K562 (cell line): ENCODE measurements around the gene ATP10B. TPM values are rescaled to one million over a fixed set of nuclear protein-coding genes. Genes with fewer than 3 reads are reported as not detected.

Experiments used
- ATAC-seq: fragments of 200-7000 bp; cut with Tn5 transposase; 3 replicates; pipeline ENCODE4 v1.9.1; 2020; ENCODE audit warnings: moderate library complexity
- BruUV-seq: library from RNA; stranded (reverse); fragments of 400-500 nt; replicated peaks from 2 replicates; lab custom pipeline; 2021; lab: Mats Ljungman, UMichigan
- CTCF ChIA-PET: fragments of 300-600 bp; formaldehyde crosslinking; extraction: SDS; loops from one replicate; lab custom pipeline; 2021; ENCODE audit warnings: low intra/inter-chr PET ratio; lab: Yijun Ruan, JAX
- POLR2A ChIA-PET: fragments of 300-600, 350-650 bp; sonication (Branson Sonifier 250); formaldehyde crosslinking; extraction: SDS; loops from one replicate; lab custom pipeline; 2021; ENCODE audit warnings: antibody characterized with exemption, inconsistent platforms; lab: Yijun Ruan, JAX
- DNase-seq, 4 experiments: peaks; one replicate each; pipeline versions ENCODE4 v3.0.0 to v3.0.0-alpha.2; 2011 to 2018; ENCODE audit warnings: low spot score in 3 of 4, mixed read lengths in 3 of 4; ENCODE audit errors: extremely low read depth in 1 of 4
- FAIRE-seq: peaks from 2 replicates; lab custom pipeline; 2011; peaks lifted over from hg19 to GRCh38; lab: Jason Lieb, UNC
- H2AFZ ChIP-seq: 2 replicates; pipeline ENCODE4 v1.6.0; 2011; ENCODE audit warnings: low read depth, low read length, control low read depth, inconsistent platforms
- H3K27ac ChIP-seq: fragments of 200-600 bp; 3 replicates; pipeline ENCODE4 v1.8.0; 2011; ENCODE audit warnings: low read depth, mild to moderate bottlenecking, control low read depth, inconsistent platforms, low read length, moderate library complexity, mixed read lengths; ENCODE audit errors: extremely low read depth
- H3K27me3 ChIP-seq, 2 experiments: fragments of 300-600 bp in 1 of 2; 2 replicates in 1 of 2; 3 replicates in 1 of 2; pipeline versions ENCODE4 v1.6.0 to v1.8.0; 2011; ENCODE audit warnings: inconsistent platforms in 2 of 2, low read length in 2 of 2, mild to moderate bottlenecking in 1 of 2, mixed read lengths in 1 of 2, moderate library complexity in 1 of 2; ENCODE audit not compliant: control insufficient read depth in 2 of 2, insufficient read depth in 2 of 2
- H3K36me3 ChIP-seq: fragments of 300-600 bp; 3 replicates; pipeline ENCODE4 v1.8.0; 2011; ENCODE audit warnings: mild to moderate bottlenecking, low read length, inconsistent platforms; ENCODE audit not compliant: control insufficient read depth, insufficient read depth
- H3K4me1 ChIP-seq, 2 experiments: fragments of 200-600 bp in 1 of 2; replicated peaks in 1 of 2; 2 replicates in 1 of 2; 3 replicates in 1 of 2; pipeline versions ENCODE4 v1.5.1 to v1.8.0; 2011; ENCODE audit warnings: inconsistent platforms in 2 of 2, low read length in 2 of 2, mild to moderate bottlenecking in 1 of 2, mixed read lengths in 1 of 2, moderate library complexity in 1 of 2; ENCODE audit not compliant: control insufficient read depth in 2 of 2, insufficient read depth in 2 of 2
- H3K4me2 ChIP-seq: 2 replicates; pipeline ENCODE4 v1.6.1; 2011; ENCODE audit warnings: low read length, control low read depth, inconsistent platforms, mixed read lengths; ENCODE audit not compliant: insufficient read depth
- H3K4me3 ChIP-seq: fragments of 200-600 bp; sonication (generic), shearing (Covaris generic); 2 replicates; pipeline ENCODE4 v1.5.1; 2016; ENCODE audit warnings: control low read depth, inconsistent platforms
- H3K79me2 ChIP-seq: fragments of 200-600 bp; 3 replicates; pipeline ENCODE4 v1.8.0; 2011; ENCODE audit warnings: low read length, inconsistent platforms; ENCODE audit not compliant: control insufficient read depth, insufficient read depth
- H3K9ac ChIP-seq, 2 experiments: 2 replicates each; pipeline versions ENCODE4 v1.6.0 to v1.6.1; 2011; ENCODE audit warnings: low read depth in 2 of 2, low read length in 2 of 2, control low read depth in 1 of 2, inconsistent platforms in 1 of 2, mild to moderate bottlenecking in 1 of 2, mixed read lengths in 1 of 2; ENCODE audit not compliant: insufficient read depth in 1 of 2
- H3K9me1 ChIP-seq: one replicate; pipeline ENCODE4 v1.6.0; 2011; ENCODE audit warnings: inconsistent platforms, mild to moderate bottlenecking, low read length, moderate library complexity; ENCODE audit not compliant: control insufficient read depth, insufficient read depth
- H3K9me3 ChIP-seq: replicated peaks from 2 replicates; pipeline ENCODE4 v1.5.1; 2011; ENCODE audit warnings: low read depth, low read length, inconsistent platforms; ENCODE audit not compliant: control insufficient read depth, insufficient read depth
- H4K20me1 ChIP-seq: replicated peaks from 2 replicates; pipeline ENCODE4 v1.6.1; 2011; ENCODE audit warnings: low read length, inconsistent platforms, mixed read lengths; ENCODE audit not compliant: control insufficient read depth, insufficient read depth
- BRD9 ChIP-seq: fragments of 450-650 bp; IDR thresholded peaks from 2 replicates; pipeline ENCODE4 v1.6.1; 2018; ENCODE audit warnings: low read depth; ENCODE audit not compliant: partially characterized antibody
- CREBBP ChIP-seq: IDR thresholded peaks from one replicate; pipeline ENCODE4 v1.6.1; 2012; ENCODE audit warnings: low read depth, mild to moderate bottlenecking, control low read depth, inconsistent platforms, low read length
- FOXP1 ChIP-seq: sonication (generic); formaldehyde crosslinking; IDR thresholded peaks from 2 replicates; pipeline ENCODE4 v1.8.0; 2022; ENCODE audit warnings: mild to moderate bottlenecking, missing genetic modification reagents
- MYC ChIP-seq, 2 experiments: fragments of 250-450 bp in 1 of 2; sonication (Bioruptor Pico) in 1 of 2; IDR thresholded peaks; 2 replicates each; pipeline versions ENCODE4 v1.5.1 to v1.6.1; 2012 to 2021; ENCODE audit warnings: low read depth in 2 of 2, borderline replicate concordance in 1 of 2, improper control_type of control experiment in 1 of 2, low read length in 1 of 2, mild to moderate bottlenecking in 1 of 2, moderate library complexity in 1 of 2
- ZNF639 ChIP-seq, 2 experiments: fragments of 200-800 bp in 1 of 2; sonication (Bioruptor generic) in 1 of 2; sonication (generic) in 1 of 2; formaldehyde crosslinking in 1 of 2; IDR thresholded peaks in 1 of 2; conservative IDR thresholded peaks in 1 of 2; 2 replicates each; pipeline versions ENCODE4 v1.5.0 to v1.6.1; 2016 to 2020; ENCODE audit warnings: missing compliant biosample characterization in 1 of 2, missing genetic modification characterization in 1 of 2, missing genetic modification reagents in 1 of 2
- WGBS: fragments of 100-300 bp; shearing (Covaris generic); methylation state at CpG from one replicate; pipeline ENCODE4 v1.1.6; 2016; ENCODE audit warnings: low coverage, mixed read lengths; ENCODE audit not compliant: insufficient coverage; ENCODE audit errors: missing lambda C conversion rate; 5-methylcytosine and 5-hydroxymethylcytosine counted together
- in situ Hi-C: fragments of 300-500 bp; cut with MboI; formaldehyde crosslinking; loops from 4 replicates; pipeline ENCODE4 v1.15.0; 2018; ENCODE audit warnings: inconsistent platforms, mixed read lengths
- intact Hi-C: fragments of 100-400 bp; cut with micrococcal nuclease; formaldehyde crosslinking; loops from 2 replicates; pipeline ENCODE4 v1.14.2; 2022
- polyA plus RNA-seq, 8 experiments: library from polyadenylated mRNA; depleted of rRNA in 4 of 8; stranded (reverse) in 5 of 8; unstranded in 3 of 8; fragments of >200 nt; fragmentation: Nextera tagmentation in 2 of 8; fragmentation: Illumina TruSeq in 1 of 8; extraction: Ambion mirVana in 2 of 8; extraction: Trizol in 1 of 8; gene quantifications; 2 replicates each; pipeline versions ENCODE4 v1.2.1 to v1.2.3, GENCODE V29; 2011 to 2014; ENCODE audit warnings: inconsistent platforms in 1 of 8, missing spikeins in 1 of 8
- total RNA-seq, 7 experiments: library from RNA; depleted of rRNA in 6 of 7; stranded (reverse); fragments of >200 nt in 6 of 7; fragmentation: Illumina TruSeq in 2 of 7; extraction: Trizol in 2 of 7; gene quantifications; 2 replicates each; pipeline versions ENCODE4 v1.2.1 to v1.2.3, GENCODE V29; 2011 to 2021; ENCODE audit warnings: low replicate concordance in 1 of 7
- TF ChIP-seq, protein P1 (sequence below): sonication (generic); formaldehyde crosslinking; IDR thresholded peaks from 2 replicates; pipeline ENCODE4 v1.8.0; 2023; ENCODE audit warnings: missing genetic modification reagents, mild to moderate bottlenecking, borderline replicate concordance
- TF ChIP-seq, protein P2 (sequence below): sonication (generic); IDR thresholded peaks from 2 replicates; pipeline ENCODE4 v1.6.1; 2016
- TF ChIP-seq, protein P3 (sequence below): fragments of 450-650 bp; formaldehyde crosslinking; IDR thresholded peaks from 2 replicates; pipeline ENCODE4 v1.4.0; 2022; ENCODE audit warnings: mild to moderate bottlenecking, moderate library complexity

The ATP10B gene
- total and polyA plus RNA-seq, 9 of the 15 experiments (the other 6 are each of a cell fraction or from before 2014, with no cell fraction given), result 0.04 TPM; not detected in 8

GRCh38 chr5:160767062-160767461 lies 84.9 kb downstream of the ATP10B start (continued):
- TF ChIP-seq, protein P1, sequence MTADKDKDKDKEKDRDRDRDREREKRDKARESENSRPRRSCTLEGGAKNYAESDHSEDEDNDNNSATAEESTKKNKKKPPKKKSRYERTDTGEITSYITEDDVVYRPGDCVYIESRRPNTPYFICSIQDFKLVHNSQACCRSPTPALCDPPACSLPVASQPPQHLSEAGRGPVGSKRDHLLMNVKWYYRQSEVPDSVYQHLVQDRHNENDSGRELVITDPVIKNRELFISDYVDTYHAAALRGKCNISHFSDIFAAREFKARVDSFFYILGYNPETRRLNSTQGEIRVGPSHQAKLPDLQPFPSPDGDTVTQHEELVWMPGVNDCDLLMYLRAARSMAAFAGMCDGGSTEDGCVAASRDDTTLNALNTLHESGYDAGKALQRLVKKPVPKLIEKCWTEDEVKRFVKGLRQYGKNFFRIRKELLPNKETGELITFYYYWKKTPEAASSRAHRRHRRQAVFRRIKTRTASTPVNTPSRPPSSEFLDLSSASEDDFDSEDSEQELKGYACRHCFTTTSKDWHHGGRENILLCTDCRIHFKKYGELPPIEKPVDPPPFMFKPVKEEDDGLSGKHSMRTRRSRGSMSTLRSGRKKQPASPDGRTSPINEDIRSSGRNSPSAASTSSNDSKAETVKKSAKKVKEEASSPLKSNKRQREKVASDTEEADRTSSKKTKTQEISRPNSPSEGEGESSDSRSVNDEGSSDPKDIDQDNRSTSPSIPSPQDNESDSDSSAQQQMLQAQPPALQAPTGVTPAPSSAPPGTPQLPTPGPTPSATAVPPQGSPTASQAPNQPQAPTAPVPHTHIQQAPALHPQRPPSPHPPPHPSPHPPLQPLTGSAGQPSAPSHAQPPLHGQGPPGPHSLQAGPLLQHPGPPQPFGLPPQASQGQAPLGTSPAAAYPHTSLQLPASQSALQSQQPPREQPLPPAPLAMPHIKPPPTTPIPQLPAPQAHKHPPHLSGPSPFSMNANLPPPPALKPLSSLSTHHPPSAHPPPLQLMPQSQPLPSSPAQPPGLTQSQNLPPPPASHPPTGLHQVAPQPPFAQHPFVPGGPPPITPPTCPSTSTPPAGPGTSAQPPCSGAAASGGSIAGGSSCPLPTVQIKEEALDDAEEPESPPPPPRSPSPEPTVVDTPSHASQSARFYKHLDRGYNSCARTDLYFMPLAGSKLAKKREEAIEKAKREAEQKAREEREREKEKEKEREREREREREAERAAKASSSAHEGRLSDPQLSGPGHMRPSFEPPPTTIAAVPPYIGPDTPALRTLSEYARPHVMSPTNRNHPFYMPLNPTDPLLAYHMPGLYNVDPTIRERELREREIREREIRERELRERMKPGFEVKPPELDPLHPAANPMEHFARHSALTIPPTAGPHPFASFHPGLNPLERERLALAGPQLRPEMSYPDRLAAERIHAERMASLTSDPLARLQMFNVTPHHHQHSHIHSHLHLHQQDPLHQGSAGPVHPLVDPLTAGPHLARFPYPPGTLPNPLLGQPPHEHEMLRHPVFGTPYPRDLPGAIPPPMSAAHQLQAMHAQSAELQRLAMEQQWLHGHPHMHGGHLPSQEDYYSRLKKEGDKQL (CRISPR knock-in tag), result no peak

DNA sequence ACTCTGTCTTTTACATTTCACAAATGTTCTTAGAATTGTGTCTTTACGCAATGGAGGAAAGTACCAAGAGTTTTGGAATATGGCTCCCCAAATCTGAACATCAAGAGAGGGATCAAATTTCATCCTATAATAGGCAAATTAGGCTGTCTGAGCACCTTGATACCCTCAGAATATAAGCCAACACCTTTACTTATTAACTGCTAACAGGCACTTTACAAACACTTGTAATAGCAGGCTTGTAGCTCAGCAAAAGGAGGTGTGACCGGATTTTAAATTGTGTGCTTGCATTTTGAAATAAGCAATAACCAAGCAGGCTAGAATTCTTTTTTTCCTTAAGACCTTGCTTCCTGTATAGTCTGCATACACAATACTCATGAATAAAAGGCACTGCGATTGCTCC lies 92.0 kb downstream of the ATP10B start:
- H3K9me1 ChIP-seq, result no peaks in the 10 kb centered on the region
- H3K27ac ChIP-seq, result no peak overlapping the region
- in situ Hi-C loops, result no loop called here
- H3K4me1 ChIP-seq, result no peaks in the 10 kb centered on the region
- H3K36me3 ChIP-seq, result no peaks in the 10 kb centered on the region
- FAIRE-seq (no peak), DNase-seq (no peak), ATAC-seq (no peak)
- no peak overlapping the region for H2AFZ ChIP-seq
- ChIA-PET CTCF (no interaction called here), POLR2A (no interaction called here)
- H3K4me2 ChIP-seq, result no peak overlapping the region
- no peaks in the 10 kb centered on the region for H3K27me3 ChIP-seq
- H3K9ac ChIP-seq, result no peak overlapping the region
- no peaks in the 10 kb centered on the region for H4K20me1 ChIP-seq
- 2% methylated on average over 3 of the region's 3 CpGs for whole genome bisulfite sequencing
- H3K4me3 ChIP-seq, result no peak overlapping the region
- H3K9me3 ChIP-seq, result no peaks in the 10 kb centered on the region
- intact Hi-C loops, result no loop called here
- no peaks in the 10 kb centered on the region for H3K79me2 ChIP-seq
- BruUV-seq, result no TSS peak
- TF ChIP-seq CREBBP, result no peak
- TF ChIP-seq, protein P2, sequence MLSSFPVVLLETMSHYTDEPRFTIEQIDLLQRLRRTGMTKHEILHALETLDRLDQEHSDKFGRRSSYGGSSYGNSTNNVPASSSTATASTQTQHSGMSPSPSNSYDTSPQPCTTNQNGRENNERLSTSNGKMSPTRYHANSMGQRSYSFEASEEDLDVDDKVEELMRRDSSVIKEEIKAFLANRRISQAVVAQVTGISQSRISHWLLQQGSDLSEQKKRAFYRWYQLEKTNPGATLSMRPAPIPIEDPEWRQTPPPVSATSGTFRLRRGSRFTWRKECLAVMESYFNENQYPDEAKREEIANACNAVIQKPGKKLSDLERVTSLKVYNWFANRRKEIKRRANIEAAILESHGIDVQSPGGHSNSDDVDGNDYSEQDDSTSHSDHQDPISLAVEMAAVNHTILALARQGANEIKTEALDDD, result no peak
- TF ChIP-seq ZNF639 (CRISPR knock-in tag; conservative IDR thresholded peaks at IDR 0.05 in 1 of 2, IDR thresholded peaks at IDR 0.05 in 1 of 2), result no peak
- TF ChIP-seq, protein P3, sequence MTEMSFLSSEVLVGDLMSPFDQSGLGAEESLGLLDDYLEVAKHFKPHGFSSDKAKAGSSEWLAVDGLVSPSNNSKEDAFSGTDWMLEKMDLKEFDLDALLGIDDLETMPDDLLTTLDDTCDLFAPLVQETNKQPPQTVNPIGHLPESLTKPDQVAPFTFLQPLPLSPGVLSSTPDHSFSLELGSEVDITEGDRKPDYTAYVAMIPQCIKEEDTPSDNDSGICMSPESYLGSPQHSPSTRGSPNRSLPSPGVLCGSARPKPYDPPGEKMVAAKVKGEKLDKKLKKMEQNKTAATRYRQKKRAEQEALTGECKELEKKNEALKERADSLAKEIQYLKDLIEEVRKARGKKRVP, result no peak
- no peak for TF ChIP-seq FOXP1 (CRISPR knock-in tag)
- no peak for TF ChIP-seq BRD9
- TF ChIP-seq MYC (IDR thresholded peaks at IDR 0.05; ENCODE audit: low read depth, low read length), result no peak
- no peak for TF ChIP-seq MYC (CRISPR knock-in tag; IDR thresholded peaks at IDR 0.05; ENCODE audit: borderline replicate concordance, low read depth)
